H1 (cell line): Measurements from ENCODE around the gene SNX3. TPM values are rescaled to one million over a fixed set of nuclear protein-coding genes. Genes with fewer than 3 reads are reported as not detected.

Experiments used
- HDAC6 ChIP-seq: IDR thresholded peaks from one replicate; pipeline ENCODE4 v1.7.1; 2012; ENCODE audit warnings: low read depth, mild to moderate bottlenecking, inconsistent platforms, low read length, moderate library complexity
- SIRT6 ChIP-seq: IDR thresholded peaks from one replicate; pipeline ENCODE4 v1.7.1; 2012; ENCODE audit warnings: low read length, inconsistent platforms
- TAF7 ChIP-seq: optimal IDR thresholded peaks from 2 replicates; pipeline ENCODE3; 2011; ENCODE audit warnings: low read depth, mild to moderate bottlenecking, inconsistent platforms, low read length, moderate library complexity, borderline replicate concordance
- polyA plus RNA-seq, 7 experiments: library from polyadenylated mRNA; depleted of rRNA in 3 of 7; stranded (reverse) in 5 of 7; unstranded in 2 of 7; fragments of >200 nt in 5 of 7; fragments of 200-250 nt in 2 of 7; gene quantifications; 1 replicate in 5 of 7; 2 replicates in 1 of 7; 4 replicates in 1 of 7; pipeline versions ENCODE4 v1.2.1 to v1.2.3, GENCODE V29; 2011 to 2013; ENCODE audit warnings: missing spikeins in 2 of 7, mixed read lengths in 2 of 7
- total RNA-seq: library from RNA; stranded (reverse); fragmentation: NEBNext Ultra II Directional; extraction: Animal tissue kit (Norgen Biotek cat#: 25700); gene quantifications from 2 replicates; pipeline ENCODE4 v1.2.1, GENCODE V29; 2021

Gene SNX3
- total and polyA plus RNA-seq, 2 of the 8 experiments (the other 6 are each of a cell fraction or from before 2014, with no cell fraction given) = 72.5 to 150 TPM

GRCh38 chr6:108236791-108237190 is 24.0 kb downstream of the SNX3 start (continued):
- TF ChIP-seq SIRT6 = no peak
- no peak for TF ChIP-seq TAF7
- no peak for TF ChIP-seq HDAC6
